Loucy (cell line): ENCODE data around the gene SSX5.
"Not testable (repeated sequence)": the region's sequence is repeated elsewhere in the genome, so short reads cannot be mapped to it uniquely, and the experiment has no call there.

Experiments used
- H2AFZ ChIP-seq: fragments of 200-600 bp; sonication (generic); 2 replicates; pipeline ENCODE4 v1.6.0; 2016; ENCODE audit warnings: antibody characterized with exemption, mild to moderate bottlenecking, low read length, moderate library complexity
- H3F3A ChIP-seq: fragments of 200-600 bp; 2 replicates; pipeline ENCODE4 v1.6.0; 2016; ENCODE audit warnings: antibody characterized with exemption, low read depth, mild to moderate bottlenecking
- H3K27me3 ChIP-seq: fragments of 200-600 bp; sonication (generic); 2 replicates; pipeline ENCODE4 v1.6.1; 2014; ENCODE audit warnings: low read length, mild to moderate bottlenecking; ENCODE audit not compliant: insufficient read depth, poor library complexity, severe bottlenecking
- H3K36me3 ChIP-seq: fragments of 200-600 bp; sonication (generic); 2 replicates; pipeline ENCODE4 v1.6.1; 2016; ENCODE audit warnings: low read length; ENCODE audit not compliant: insufficient read depth
- H3K4me1 ChIP-seq: fragments of 200-600 bp; sonication (generic); 2 replicates; pipeline ENCODE4 v1.5.1; 2014; ENCODE audit warnings: low read length, mild to moderate bottlenecking; ENCODE audit not compliant: insufficient read depth, poor library complexity, severe bottlenecking
- H3K4me2 ChIP-seq: fragments of 200-600 bp; sonication (generic); 2 replicates; pipeline ENCODE4 v1.6.0; 2014; ENCODE audit warnings: antibody characterized with exemption, low read length, low read depth, mild to moderate bottlenecking; ENCODE audit not compliant: poor library complexity, severe bottlenecking
- H3K4me3 ChIP-seq: fragments of 200-600 bp; sonication (generic); 2 replicates; pipeline ENCODE4 v1.5.1; 2014; ENCODE audit warnings: low read length, mild to moderate bottlenecking, mixed read lengths; ENCODE audit not compliant: poor library complexity, severe bottlenecking
- H3K79me2 ChIP-seq: fragments of 200-600 bp; sonication (generic); 2 replicates; pipeline ENCODE4 v1.6.1; 2014; ENCODE audit warnings: low read length; ENCODE audit not compliant: insufficient read depth
- H3K9ac ChIP-seq: fragments of 200-600 bp; sonication (generic); 2 replicates; pipeline ENCODE4 v1.6.0; 2014; ENCODE audit warnings: mild to moderate bottlenecking, low read depth, low read length, moderate library complexity; ENCODE audit not compliant: poor library complexity, severe bottlenecking
- H3K9me2 ChIP-seq: fragments of 200-600 bp; sonication (generic); replicated peaks from 2 replicates; pipeline ENCODE4 v1.6.1; 2016; ENCODE audit warnings: low read depth, low read length, mixed read lengths
- H3K9me3 ChIP-seq: fragments of 200-600 bp; sonication (generic); 2 replicates; pipeline ENCODE4 v1.6.1; 2014; ENCODE audit warnings: mild to moderate bottlenecking, antibody characterized with exemption, low read length, low read depth; ENCODE audit not compliant: insufficient read depth
- H4K20me1 ChIP-seq: fragments of 200-600 bp; sonication (generic); 2 replicates; pipeline ENCODE4 v1.6.0; 2014; ENCODE audit warnings: antibody characterized with exemption, low read length, mild to moderate bottlenecking; ENCODE audit not compliant: insufficient read depth, poor library complexity, severe bottlenecking
- EZH2phosphoT487 ChIP-seq: fragments of 200-600 bp; IDR thresholded peaks from 2 replicates; pipeline ENCODE4 v1.6.1; 2018; ENCODE audit warnings: antibody characterized with exemption, mild to moderate bottlenecking, moderate library complexity, borderline replicate concordance

The SSX5 gene

GRCh38 chrX:48196745-48197201, at the start of gene SSX5:
SSX5 (minus strand) TSS chrX:48196795; CDS start chrX:48195358, 1,437 bp downstream.
- H3K4me3 ChIP-seq = no peak within 1 kb of the TSS
- H4K20me1 ChIP-seq = no peaks in the 10 kb centered on the region
- no peaks in the 10 kb centered on the region for H3K9me2 ChIP-seq
- TF ChIP-seq EZH2phosphoT487 = no peak
- H3K4me1 ChIP-seq = no peaks in the 10 kb centered on the region
- no peak within 1 kb of the TSS for H2AFZ ChIP-seq
- no peak within 1 kb of the TSS for H3K9ac ChIP-seq
- no peaks in the 10 kb centered on the region for H3F3A ChIP-seq
- no peaks in the 10 kb centered on the region for H3K36me3 ChIP-seq
- H3K27me3 ChIP-seq = no peaks in the 10 kb centered on the region
- no peak within 1 kb of the TSS for H3K4me2 ChIP-seq
- no peaks in the 10 kb centered on the region for H3K79me2 ChIP-seq
- no peaks in the 10 kb centered on the region for H3K9me3 ChIP-seq

DNA sequence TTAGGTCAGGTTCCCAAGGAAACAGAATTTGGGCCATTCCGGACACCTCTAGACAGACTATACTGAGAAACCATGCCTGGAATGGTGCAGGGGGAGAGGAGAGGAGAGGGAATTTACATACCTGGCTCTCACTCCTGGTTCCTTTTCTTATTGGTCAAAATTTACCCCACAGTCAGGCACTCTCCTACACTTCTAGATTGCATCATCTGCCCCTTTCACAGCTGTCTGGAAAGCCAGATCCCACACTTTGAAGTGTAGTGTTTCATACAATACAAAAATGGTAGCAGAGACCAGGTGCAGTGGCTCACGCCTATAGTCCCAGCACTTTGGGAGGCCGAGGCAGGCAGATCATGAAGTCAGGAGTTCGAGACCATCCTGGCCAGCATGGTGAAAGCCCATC, 27.6 kb upstream of the SSX5 start:
- H3K27me3 ChIP-seq, H4K20me1 ChIP-seq, H3K9me2 ChIP-seq, H3F3A ChIP-seq, H3K9ac ChIP-seq, H3K79me2 ChIP-seq, H3K36me3 ChIP-seq, H3K9me3 ChIP-seq, H3K4me1 ChIP-seq, H2AFZ ChIP-seq, H3K4me2 ChIP-seq, H3K4me3 ChIP-seq: not testable (repeated sequence)

DNA sequence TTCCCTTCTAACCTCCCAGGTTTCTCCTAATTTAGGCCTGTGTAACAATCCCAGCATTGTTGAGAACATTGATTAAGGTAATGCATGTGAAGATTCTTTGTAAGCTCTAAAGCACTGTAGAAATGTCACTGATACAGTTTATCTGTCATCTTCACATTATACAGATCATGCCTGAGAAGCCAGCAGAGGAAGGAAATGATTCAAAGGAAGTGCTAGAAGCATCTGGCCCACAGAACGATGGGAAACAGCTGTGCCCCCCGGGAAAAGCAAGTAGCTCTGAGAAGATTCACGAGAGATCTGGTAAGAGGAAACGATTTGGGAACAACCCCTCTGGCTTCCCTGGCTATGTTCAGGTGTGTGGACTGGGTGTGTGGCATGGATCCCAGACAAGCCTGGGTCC, 17.7 kb upstream of the SSX5 start:
- not testable (repeated sequence) for H3K4me1 ChIP-seq, H3K9me3 ChIP-seq, H3F3A ChIP-seq, H3K9me2 ChIP-seq, H3K9ac ChIP-seq, H3K79me2 ChIP-seq, H4K20me1 ChIP-seq, H2AFZ ChIP-seq, H3K4me2 ChIP-seq, H3K4me3 ChIP-seq, H3K36me3 ChIP-seq, H3K27me3 ChIP-seq

GRCh38 chrX:48190024-48190423, 6.6 kb downstream of the SSX5 start:
- H2AFZ ChIP-seq, H3K79me2 ChIP-seq, H3K4me2 ChIP-seq, H3K27me3 ChIP-seq, H3K9me3 ChIP-seq, H3K4me3 ChIP-seq, H3K9me2 ChIP-seq, H4K20me1 ChIP-seq, H3F3A ChIP-seq, H3K9ac ChIP-seq, H3K4me1 ChIP-seq, H3K36me3 ChIP-seq: not testable (repeated sequence)

DNA sequence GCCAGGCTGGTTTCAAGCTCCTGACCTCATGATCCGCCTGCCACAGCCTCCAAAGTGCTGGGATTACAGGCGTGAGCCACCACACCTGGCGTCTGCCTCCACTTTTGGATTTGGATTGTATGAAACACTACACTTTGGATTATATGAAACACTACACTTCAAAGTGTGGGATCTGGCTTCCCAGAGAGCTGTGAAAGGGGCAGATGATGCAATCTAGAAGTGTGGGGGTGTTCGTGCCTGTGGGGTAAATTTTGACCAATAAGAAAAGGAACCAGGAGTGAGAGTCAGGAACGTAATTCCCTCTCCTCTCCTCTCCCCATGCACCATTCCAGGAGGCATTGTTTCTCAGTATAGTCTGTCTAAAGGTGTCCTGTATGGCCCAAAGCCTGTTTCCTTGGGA, 14.7 kb downstream of the SSX5 start:
- not testable (repeated sequence) for H3F3A ChIP-seq, H3K36me3 ChIP-seq, H3K4me3 ChIP-seq, H3K9me2 ChIP-seq, H2AFZ ChIP-seq, H3K4me2 ChIP-seq, H3K9ac ChIP-seq, H3K79me2 ChIP-seq, H3K4me1 ChIP-seq, H3K9me3 ChIP-seq, H4K20me1 ChIP-seq, H3K27me3 ChIP-seq
